ENCODE measurements around the gene ITGB2. TPM values are rescaled to one million over a fixed set of nuclear protein-coding genes. Genes with fewer than 3 reads are reported as not detected.

ITGB2 gene
- total RNA-seq, 1 experiment from 2014 or later: 38.8 TPM

GRCh38 chr21:44837537-44837936, 83.2 kb downstream of the ITGB2 start:
- Histone ChIP-seq H3K36me3 (no peaks in the 10 kb centered on the region), H3K27ac (peak overlapping the region; percentile 81), H3K4me1 (peaks cover 14% of the 10 kb centered on the region), H3K9me3 (replicated peaks) (no peaks in the 10 kb centered on the region), H3K27me3 (no peaks in the 10 kb centered on the region), H3K4me3 (peak overlapping the region; percentile 42)
- peak; percentile 75 to 76 for DNase-seq

GRCh38 chr21:44836666-44837471, 83.8 kb downstream of the ITGB2 start:
- H3K9me3 ChIP-seq (replicated peaks): no peaks in the 10 kb centered on the region
- DNase-seq: peak; percentile 87 to 90
- H3K27ac ChIP-seq: peak overlapping the region; percentile 81
- H3K4me1 ChIP-seq: peaks cover 14% of the 10 kb centered on the region
- H3K27me3 ChIP-seq: no peaks in the 10 kb centered on the region
- peak overlapping the region; percentile 42 for H3K4me3 ChIP-seq
- H3K36me3 ChIP-seq: no peaks in the 10 kb centered on the region

DNA sequence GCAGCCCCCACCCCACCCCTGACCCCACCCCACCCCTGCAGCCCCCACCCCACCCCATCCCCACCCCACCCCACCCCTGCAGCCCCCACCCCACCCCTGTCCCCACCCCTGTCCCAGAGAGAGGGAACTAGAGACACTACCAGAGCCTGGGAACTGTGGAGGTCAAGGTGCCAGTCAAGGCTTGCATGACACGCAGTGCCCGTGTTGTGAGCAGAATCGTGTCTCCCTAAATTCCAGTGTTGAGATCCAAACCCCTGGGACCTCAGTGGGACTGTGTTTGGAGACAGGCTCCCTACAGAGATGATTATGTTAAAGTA, 84.4 kb downstream of the ITGB2 start:
- Histone ChIP-seq H3K27ac (peak overlapping the region; percentile 81), H3K4me3 (peak overlapping the region; percentile 42), H3K4me1 (peaks cover 14% of the 10 kb centered on the region), H3K27me3 (no peaks in the 10 kb centered on the region), H3K9me3 (replicated peaks) (no peaks in the 10 kb centered on the region), H3K36me3 (no peaks in the 10 kb centered on the region)
- DNase-seq: no peak

Other genes starting within 250 kb of the ITGB2 start
- not detected in 2 replicates for gene KRTAP12-1, start 238.7 kb downstream of the ITGB2 start, total RNA-seq (2014; rRNA removed; shearing (Covaris generic))
- not detected in 2 replicates for gene KRTAP10-12, start 223.7 kb downstream of the ITGB2 start, total RNA-seq (2014; rRNA removed; shearing (Covaris generic))
- not detected in 2 replicates for gene TSPEAR, start 209.3 kb downstream of the ITGB2 start, total RNA-seq (2014; rRNA removed; shearing (Covaris generic))
- 79.5 and 90.5 TPM in 2 replicates for gene UBE2G2, start 119.1 kb downstream of the ITGB2 start, total RNA-seq (2014; rRNA removed; shearing (Covaris generic))
- 70.3 and 76.9 TPM in 2 replicates for gene SUMO3, start 102.8 kb downstream of the ITGB2 start, total RNA-seq (2014; rRNA removed; shearing (Covaris generic))
- 195 TPM in 2 replicates for gene PTTG1IP, start 47.2 kb downstream of the ITGB2 start, total RNA-seq (2014; rRNA removed; shearing (Covaris generic))
- 26.8 and 32.3 TPM in 2 replicates for gene SLX9, start 19.1 kb upstream of the ITGB2 start, total RNA-seq (2014; rRNA removed; shearing (Covaris generic))
- gene ADARB1, start 153.7 kb upstream of the ITGB2 start, total RNA-seq (2014; rRNA removed; shearing (Covaris generic)): 7.8 and 8.4 TPM in 2 replicates

Measured in SJCRH30 (cell line).